HG03025 (cell line): Measurements from ENCODE around the gene PLXNA2.

Experiments
- ATAC-seq: cut with Tn5 transposase; IDR thresholded peaks from one replicate; pipeline ENCODE4 v1.9.1; 2021; ENCODE audit warnings: mild to moderate bottlenecking, moderate library complexity; ENCODE audit not compliant: unreplicated experiment, low FRiP score

PLXNA2 gene

DNA sequence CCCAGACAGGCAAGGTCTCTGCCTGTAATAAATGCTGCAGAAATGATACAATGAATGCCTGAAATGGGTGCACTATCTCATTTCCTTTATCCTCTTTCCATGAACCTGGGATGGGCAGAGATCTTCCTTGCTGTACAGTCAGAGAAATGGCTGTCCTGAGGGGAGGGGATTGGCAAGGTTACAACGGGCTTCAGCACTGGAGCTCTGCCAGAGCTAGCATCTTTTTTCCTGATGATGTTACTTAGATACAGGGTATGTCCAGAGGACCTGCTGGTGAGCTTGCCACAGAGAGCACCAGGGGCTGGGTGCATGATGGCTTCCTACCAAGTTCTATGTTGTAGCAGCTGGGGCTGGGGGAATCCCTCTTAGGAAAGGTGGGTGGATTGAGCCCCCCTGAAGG is 115.1 kb downstream of the PLXNA2 start:
- no peak for ATAC-seq

DNA sequence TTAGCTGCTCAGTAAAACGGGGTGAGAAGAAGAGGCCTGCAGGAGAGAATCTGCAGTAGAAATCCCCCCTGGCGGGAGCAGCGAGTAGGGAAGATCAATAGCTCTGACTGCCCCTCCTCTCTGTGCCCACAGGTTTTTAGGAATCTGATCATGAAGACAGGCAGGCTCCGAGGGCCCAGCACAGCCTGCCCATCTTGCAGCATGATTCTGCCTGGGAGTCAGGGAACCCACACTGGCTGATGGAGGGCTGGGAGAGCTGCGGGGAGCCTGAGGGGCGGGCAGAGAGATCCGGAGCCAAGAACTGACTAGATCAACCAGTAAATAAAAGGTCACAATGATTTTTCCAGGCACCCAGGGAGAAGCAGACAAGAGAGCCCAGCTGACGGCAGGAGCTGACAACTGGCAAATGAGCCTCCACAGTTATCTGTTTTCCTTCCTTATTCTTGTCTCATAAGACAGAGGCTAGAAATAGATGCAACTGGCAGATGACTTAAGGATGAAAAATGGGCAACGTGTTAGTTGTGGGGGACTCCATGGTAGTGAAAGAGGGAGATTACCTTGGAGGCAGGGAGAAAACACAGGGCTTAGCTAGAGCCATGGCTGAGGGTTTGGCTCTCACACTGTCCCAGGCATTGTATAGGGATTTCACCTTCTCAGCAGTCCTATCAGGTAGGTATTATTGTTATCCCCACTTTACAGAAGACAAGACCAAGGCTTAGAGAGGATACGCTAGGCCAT is 116.2 kb downstream of the PLXNA2 start:
- ATAC-seq: no peak

DNA sequence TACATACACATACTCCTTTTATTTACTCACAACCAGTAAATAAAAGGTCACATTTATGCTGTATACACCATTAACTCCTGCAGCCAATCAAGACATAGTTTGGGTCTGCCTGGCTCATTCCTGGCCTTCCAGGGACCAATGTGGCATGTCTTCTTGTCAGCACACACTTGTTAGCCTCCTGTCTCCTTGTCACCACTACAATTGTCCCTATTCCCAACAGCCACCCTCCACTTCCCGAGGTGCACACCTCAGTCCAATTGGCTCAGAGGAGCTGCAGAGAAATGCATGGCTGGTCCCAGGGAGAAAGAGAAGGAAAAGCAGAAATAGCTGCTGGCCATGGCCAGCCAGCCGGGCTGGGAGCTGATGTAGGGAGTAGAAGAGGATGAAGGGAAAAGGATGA is 116.9 kb downstream of the PLXNA2 start:
- ATAC-seq: no peak

DNA sequence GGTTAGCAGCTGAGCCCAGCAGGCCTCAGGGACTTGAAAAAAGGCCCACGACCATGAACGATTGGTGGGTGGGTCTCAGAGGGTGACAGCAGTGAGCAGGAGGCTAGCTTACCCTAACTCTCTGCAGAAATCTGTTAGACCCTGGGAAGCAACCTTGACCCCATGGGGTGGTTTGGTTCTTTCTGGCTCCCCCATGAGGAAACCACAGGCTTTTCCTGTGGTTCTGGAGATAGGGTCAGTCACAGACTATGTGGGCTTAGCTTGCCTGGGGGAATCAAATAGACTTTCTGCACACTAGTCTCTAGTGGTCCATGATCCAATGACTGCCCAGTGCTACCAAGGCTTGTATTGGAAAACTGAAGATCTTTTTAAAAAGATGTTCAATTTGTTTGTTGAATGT is 118.1 kb downstream of the PLXNA2 start:
- ATAC-seq: no peak

DNA sequence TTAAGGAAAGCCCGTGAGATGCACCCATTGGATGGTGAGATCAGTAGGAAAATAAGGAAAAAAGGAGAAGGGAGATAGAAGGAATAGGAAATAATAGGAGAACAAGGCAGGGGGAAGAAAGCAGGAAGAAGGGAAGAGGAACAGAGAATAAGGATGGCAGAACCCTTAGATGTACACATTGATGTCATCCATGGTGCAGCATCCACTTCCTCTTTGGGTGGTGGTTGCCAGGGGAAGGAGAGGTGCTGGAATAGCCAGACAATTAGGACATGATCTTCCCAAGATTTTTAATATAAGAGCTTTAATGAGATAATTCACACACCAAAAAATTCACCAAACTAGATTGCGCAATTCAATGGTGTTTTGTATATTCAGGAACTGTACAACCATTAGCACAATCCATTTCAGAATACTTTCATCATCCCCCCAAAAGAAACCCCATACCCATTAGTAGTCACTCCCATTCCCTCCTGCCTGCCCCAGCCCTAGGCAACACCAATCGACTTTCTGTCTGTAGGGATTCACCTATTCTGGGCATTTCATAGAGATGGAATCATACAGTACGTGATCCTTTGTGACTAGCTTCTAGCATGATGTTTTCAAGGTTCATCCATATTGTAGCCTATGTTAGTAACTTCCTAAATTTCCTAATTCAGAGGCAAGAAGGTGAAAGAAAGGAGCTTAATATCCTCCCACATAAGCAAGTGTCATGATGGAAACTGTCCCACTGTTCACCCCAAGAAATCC is 121.4 kb downstream of the PLXNA2 start:
- no peak for ATAC-seq

DNA sequence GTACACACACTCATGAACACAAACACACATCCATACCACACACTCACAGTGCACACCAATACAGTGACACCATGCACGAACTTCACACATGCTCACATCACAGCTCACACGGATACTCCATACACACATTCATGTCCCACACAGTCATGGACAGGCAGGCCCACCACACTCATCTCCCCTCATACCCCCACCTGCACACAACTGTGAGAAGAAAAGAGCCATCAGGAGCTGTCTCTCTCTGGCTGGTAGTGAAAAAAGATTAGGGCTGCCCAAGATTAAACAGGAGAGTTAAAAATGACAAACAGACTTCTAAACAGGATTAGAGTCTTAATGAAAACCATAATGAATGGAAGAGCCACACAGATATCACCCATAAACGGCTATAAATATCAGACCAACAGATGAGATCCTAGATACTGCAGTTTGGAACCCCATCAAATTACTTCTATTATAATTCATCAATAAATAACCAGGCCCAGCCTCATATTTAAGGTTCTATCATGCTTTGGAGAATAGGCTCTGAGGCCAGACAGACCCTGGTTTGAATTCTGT is 122.3 kb downstream of the PLXNA2 start:
- no peak for ATAC-seq

DNA sequence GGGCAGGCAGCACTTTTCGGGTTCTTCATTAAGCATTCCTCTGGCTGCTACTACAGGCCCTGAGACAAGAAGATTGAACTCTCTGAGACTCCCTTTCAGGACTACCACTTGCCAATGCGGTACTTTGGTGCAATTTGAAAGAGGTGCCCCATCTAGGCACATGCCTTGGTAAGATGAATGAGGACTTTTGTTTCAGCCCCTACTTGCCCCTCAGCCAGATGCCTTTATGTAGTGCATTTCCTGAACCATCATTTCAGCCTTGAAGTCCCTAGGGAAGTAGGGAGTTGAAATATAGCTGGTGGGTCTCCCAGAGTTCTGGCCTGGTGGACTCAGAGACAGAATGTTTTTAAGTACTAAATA is 123.8 kb downstream of the PLXNA2 start:
- ATAC-seq: no peak

DNA sequence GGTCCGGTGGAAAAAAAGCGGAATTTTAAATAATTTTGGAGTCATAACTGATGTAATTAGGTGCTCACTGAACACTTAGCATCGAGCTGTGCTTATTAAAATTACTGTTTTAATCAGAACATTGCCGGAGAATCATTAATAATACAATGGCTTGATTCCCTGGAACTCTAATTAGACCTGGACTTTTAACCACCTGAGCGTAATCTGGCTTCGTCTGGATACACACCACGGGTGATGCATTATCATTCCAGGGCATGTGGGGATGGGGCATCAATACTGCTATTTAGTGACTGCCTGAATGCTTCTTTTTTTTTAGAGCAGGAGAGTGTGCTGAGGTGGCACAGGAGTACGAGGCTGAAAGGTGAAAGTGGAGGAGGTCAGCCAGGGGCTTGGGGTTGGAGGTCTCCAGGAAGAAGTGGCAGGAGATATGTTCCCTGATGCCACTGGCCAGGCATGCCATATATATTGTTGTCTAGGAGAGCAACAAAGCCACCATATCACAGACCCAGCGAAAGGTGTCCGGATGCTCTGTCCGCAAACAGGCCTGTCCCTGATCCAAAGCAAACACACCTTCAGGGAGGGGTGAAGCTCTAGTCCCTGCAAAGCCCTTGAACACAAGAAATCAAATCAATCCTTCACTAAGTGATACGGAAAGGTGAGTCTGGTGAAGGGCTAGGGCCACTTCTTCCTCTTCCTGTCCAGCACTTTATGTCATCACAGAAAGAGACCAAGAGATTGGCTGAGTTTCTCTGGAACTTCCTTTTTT is 125.2 kb downstream of the PLXNA2 start:
- no peak for ATAC-seq

DNA sequence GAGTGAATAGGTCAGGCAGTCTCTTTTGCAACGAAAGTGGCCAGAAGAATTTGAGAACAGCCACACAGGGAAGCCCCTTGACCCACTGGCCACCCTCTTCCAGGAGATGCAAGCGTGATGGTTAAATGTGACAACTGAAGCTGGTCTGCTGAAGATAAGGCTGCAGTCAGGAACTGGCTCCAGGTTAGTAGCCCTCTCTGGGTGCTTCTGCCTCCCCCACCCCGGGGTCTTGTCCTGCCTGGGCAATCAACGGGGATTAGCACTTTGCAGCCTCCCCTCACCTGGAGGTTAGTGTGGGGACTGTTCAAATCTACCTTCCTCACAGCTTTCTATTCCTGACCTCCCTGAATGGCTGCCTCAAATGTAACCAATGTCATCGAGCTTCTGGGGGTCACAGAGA is 125.9 kb downstream of the PLXNA2 start:
- no peak for ATAC-seq

DNA sequence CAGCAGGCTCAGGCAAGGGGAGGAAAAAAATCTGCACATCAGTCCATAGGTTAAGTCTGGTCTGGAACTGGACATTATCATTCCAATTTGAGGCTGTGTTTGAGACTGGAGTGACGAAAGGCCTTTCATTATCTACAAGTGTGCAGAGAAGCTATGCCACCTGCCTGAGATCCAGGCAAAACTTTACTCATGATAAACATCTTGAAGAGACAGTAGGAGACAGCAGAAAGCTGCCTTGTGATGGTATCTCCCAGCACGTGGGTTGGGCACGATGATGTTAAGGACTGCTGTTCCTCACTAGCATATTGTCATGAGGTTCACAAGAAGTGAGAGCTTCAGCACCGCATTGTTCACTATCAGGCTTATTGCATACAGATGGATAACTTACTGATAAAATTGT is 126.4 kb downstream of the PLXNA2 start:
- ATAC-seq: no peak

DNA sequence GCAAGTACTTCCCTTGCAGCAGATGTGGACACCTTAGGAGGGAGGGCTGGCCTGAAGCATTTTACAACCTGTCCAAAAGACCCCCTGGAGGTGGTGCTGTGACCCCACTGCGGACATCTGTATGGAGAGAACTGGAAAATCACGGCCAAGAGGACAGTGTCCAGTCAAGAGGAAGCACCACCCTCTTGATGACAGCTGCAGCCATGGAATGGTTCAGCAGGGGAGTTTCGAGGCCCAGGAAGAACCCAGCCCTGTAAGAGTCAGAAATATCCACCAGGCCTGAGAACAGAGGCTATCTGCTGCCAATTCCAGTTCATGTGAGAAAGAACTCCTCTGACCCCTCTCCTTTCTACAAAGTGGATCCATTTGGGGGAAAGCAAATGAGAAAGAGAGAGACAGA is 126.8 kb downstream of the PLXNA2 start:
- no peak for ATAC-seq

DNA sequence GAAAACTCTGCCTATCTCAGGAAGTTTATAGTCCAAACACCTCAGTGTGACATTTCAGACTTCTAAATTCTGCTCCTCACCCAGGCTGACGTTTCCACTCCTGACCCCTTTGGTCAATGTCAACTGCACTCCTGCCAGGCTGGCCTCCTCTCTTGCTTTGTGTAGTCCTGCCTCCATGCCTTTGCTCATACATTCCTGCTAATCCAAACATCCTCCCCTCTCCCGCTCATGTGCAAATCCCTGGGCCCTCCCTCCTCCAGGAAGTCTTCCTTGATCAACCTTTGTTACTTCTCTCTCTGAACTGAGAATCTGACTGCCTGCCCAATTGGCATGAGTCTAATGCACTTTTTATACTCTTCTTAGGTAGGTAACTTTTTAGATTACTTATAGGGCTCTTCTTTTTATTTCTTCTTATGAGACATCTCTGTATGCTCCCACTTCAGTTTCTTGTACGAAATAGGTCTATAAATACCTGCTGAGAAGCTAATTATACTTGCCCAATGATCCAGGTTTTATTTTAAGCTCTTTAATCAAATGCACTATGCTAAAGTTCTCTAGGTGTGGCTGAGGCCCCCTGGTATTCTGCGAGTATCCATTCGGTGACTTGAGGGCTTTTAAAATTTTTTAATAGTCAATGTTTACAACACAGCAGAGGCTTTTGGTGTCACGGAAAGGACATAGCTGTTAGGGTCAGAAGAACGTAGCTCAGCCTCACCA is 128.1 kb downstream of the PLXNA2 start:
- no peak for ATAC-seq

DNA sequence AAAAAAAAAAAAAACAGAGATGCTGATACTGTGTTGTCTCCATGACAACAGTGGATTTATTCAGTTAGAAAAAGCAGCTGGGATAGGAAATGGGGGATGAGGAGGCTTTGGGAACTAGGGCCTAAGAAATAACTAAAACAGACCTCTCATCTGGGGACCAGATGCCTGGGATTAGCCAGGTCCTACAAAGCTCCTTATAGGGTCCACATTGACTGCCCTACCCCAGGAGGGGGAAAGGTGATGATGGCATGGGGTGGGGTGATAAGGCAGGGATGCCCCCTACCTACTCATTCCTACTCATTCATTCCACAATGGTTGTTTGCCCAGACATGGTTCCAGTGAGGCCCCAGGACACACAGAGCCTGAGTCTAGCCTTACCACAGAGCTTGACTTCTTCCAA is 131.2 kb downstream of the PLXNA2 start:
- ATAC-seq: no peak

DNA sequence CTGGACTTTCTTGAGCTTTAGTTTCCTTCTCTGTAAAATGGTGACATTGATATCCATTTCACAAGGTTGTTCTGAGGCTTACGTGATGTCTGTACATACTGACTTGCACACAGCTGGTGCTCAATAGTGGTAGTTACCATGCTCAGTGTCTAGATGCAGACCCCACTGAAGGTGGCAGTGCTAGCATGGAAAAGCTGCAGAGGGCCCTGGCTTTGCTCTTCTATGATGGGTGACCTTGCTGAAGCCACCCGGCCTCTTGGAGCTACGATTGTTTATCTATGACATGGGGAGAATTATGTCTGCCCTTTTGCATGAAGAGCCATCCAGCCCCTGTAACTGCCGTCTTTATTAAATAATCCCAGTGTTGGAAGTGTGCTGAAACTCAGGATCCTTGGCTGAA is 131.8 kb downstream of the PLXNA2 start:
- ATAC-seq: no peak

DNA sequence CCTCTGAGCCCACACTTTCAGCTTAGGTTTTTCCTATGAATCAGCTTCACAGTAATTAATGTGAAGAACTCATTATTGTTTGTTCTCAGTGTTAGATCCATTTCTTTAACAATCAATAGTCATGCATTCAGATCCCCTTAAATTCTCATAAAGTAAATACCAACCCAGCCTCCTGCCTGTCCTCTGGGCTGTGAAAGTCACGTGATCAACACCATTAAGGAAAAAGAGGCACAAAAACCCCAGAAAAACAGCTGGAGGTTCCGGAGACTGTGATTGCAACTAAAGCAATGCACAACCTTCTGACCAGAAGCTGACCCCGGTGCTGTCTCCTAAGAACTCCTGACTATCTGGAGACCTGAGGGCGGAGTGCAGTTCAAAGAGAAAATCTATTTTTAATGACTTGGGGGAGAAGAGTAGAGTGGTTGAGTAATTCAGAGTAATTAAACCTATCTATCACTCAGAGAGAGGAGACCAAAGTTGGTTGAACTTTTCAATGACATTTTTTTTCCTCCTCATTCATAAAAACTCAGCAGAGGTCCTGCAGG is 132.5 kb downstream of the PLXNA2 start:
- ATAC-seq: no peak

DNA sequence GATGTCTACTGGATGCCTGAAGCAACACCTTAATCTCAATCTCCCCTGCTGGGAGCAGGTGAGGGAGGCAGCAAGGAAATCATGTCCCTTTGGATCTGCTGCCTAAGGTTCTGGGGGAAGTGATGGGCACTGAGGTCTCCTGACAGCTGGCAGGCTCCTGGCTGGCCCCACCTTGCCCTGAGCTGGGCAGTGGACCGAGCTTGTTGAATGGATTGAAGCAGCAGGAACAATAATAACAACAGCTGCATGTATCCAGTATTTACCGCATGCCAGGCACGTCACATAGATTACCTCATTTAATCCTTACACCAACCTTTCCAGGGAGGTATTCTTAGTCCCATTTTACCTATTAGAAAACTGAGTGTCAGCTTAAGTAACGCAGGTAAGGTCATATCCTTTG is 133.9 kb downstream of the PLXNA2 start:
- no peak for ATAC-seq

DNA sequence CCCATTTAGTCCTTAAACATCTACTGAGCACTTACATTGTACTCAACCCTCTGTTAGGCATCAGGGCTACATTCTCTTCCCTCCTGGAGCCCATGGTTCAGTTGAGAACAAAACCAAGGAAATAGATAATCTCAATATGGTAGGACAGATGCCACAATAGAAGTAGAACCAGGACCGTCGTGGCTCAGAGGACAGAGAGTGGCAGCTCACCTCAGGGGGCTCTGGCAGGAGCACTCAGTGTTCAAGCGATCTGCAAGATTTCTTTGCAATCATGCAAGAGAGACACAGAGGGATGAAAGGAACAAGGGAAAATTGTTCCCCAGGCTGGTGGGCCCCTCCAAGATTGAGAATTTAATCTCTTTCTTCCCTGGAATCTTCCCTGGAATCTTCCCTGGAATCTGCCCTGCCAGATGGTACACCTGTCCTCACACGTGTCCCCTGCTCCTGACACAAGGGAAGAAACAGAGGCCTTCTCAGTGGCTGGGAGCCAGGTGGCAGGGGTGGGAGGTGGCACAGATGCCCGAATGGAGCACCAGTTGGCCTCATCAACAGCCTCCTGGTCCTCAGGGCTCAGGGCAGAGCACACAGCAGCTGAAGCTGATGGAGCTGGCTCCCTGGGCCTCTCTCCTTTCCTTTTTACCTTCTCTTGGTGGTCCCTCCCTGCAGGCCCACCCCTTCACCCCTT is 135.4 kb downstream of the PLXNA2 start:
- ATAC-seq: no peak

DNA sequence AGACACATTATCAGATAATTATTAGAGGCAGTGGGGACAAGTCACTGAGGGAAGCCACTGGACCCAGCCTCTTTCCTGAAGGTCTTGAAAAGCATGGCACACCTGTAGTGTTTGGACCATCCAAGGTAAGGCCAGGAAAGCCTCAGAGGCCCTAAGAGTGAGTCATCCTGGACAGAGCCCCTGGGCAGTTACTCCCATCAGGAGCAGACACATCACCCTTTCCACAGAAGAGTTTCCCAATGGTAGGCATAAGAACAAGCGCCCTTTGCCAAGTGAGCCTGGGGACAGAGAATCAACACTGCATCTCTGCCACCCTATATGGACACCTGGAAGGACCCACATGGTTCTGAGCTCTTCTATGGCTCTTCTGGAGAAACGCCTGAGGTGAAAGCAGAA is 136.0 kb downstream of the PLXNA2 start:
- ATAC-seq: no peak

DNA sequence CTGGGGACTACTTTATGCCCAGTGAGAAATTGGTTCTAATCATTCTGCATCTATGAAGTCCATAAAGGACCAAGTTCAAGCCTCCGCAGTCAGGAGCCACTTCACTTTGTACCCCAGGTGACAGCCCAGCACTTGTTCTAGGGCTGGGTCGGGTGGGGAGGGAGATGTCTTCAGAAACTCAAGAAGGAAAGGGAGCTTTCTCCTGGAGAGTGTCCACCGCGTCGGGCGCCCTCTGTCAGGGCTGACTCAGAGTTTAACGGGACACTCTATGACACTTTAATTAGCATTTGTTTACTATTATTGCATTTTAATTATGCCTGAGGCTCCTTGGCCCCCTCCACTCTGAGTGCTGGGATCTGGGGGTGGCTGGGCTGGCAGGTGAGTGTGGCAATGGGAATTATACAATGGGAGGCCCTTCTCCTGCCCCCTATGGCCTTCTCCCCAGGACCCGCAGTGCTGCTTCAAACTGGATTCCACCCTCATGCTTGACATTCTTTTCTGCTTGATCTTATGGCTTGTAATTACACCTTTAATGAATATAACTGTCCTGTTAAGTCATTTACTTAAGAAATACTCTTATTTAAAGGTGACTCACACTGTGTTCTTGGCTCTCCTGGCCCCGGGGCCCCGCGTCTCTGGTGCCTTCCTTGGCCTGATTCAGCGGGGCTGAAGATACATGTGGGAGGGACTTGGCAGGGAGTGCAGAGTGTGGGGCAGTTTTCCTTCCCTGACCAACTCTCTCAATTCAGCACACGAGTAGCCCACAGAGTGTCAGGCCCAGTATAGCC is 136.6 kb downstream of the PLXNA2 start:
- ATAC-seq: no peak
